Gastrocnemius medialis (tissue), 4 donors: Measurements from ENCODE around the gene ZNF511.

Experiments
- CTCF ChIP-seq, 5 experiments: fragments of 450-650 bp in 3 of 5; fragments of 200-600 bp in 2 of 5; sonication (generic) in 2 of 5; IDR thresholded peaks in 4 of 5; conservative IDR thresholded peaks in 1 of 5; 1 replicate in 4 of 5; 2 replicates in 1 of 5; pipeline ENCODE4 v1.5.1; 2016 to 2019; ENCODE audit warnings: antibody characterized with exemption in 5 of 5, mild to moderate bottlenecking in 3 of 5, moderate library complexity in 3 of 5
- POLR2A ChIP-seq, 2 donors: fragments of 450-650 bp; IDR thresholded peaks; one replicate each; pipeline ENCODE4 v1.6.1; 2017; ENCODE audit warnings: antibody characterized with exemption in 2 of 2, mild to moderate bottlenecking in 2 of 2, moderate library complexity in 2 of 2

GRCh38 chr10:133344236-133344635 is 35.5 kb downstream of the ZNF511 start:
- TF ChIP-seq CTCF (IDR thresholded peaks at IDR 0.05 in 4 of 5, conservative IDR thresholded peaks at IDR 0.05 in 1 of 5), result no peak
- TF ChIP-seq POLR2A (IDR thresholded peaks at IDR 0.05), result no peak
